GM18868 (cell line): ENCODE results near the gene SEH1L.
"Not testable (repeated sequence)": the region's sequence is repeated elsewhere in the genome, so short reads cannot be mapped to it uniquely, and the experiment has no call there.

Source experiments
- ATAC-seq: cut with Tn5 transposase; IDR thresholded peaks from one replicate; pipeline ENCODE4 v1.9.1; 2021; ENCODE audit warnings: mild to moderate bottlenecking, moderate library complexity; ENCODE audit not compliant: unreplicated experiment

SEH1L gene

GRCh38 chr18:12993439-12993838 is 45.6 kb downstream of the SEH1L start:
- ATAC-seq: no peak

- no peak for ATAC-seq
Observed at GRCh38 chr18:12995424-12995823, 47.6 kb downstream of the SEH1L start.

GRCh38 chr18:12995952-12996477 is 48.2 kb downstream of the SEH1L start:
- no peak for ATAC-seq

GRCh38 chr18:12996661-12997292 is 49.0 kb downstream of the SEH1L start:
- no peak for ATAC-seq

- not testable (repeated sequence) for ATAC-seq
Observed at GRCh38 chr18:12997330-12997729, 49.5 kb downstream of the SEH1L start.

- ATAC-seq: peak; percentile 68
Observed at GRCh38 chr18:12998332-12999060, 50.7 kb downstream of the SEH1L start.

- peak; percentile 55 for ATAC-seq
Observed at GRCh38 chr18:13003466-13003896, 55.7 kb downstream of the SEH1L start.

GRCh38 chr18:13004396-13004795 is 56.6 kb downstream of the SEH1L start:
- no peak for ATAC-seq

GRCh38 chr18:13005289-13005688 is 57.5 kb downstream of the SEH1L start:
- ATAC-seq: no peak

- ATAC-seq: no peak
Observed at GRCh38 chr18:13006531-13007247, 58.9 kb downstream of the SEH1L start.

- no peak for ATAC-seq
Observed at GRCh38 chr18:13007248-13007560, 59.4 kb downstream of the SEH1L start.

- no peak for ATAC-seq
Observed at GRCh38 chr18:13011719-13012118, 63.9 kb downstream of the SEH1L start.

- no peak for ATAC-seq
Observed at GRCh38 chr18:13014232-13014631, 66.4 kb downstream of the SEH1L start.

- no peak for ATAC-seq
Observed at GRCh38 chr18:13014818-13015217, 67.0 kb downstream of the SEH1L start.

- no peak for ATAC-seq
Observed at GRCh38 chr18:13017247-13017875, 69.5 kb downstream of the SEH1L start.

GRCh38 chr18:13018374-13018773 is 70.6 kb downstream of the SEH1L start:
- no peak for ATAC-seq

GRCh38 chr18:13019301-13019700 is 71.5 kb downstream of the SEH1L start:
- ATAC-seq: peak; percentile 72

- ATAC-seq: no peak
Observed at GRCh38 chr18:13022644-13023043, 74.8 kb downstream of the SEH1L start.

- ATAC-seq: no peak
Observed at GRCh38 chr18:13025233-13025632, 77.4 kb downstream of the SEH1L start.

- no peak for ATAC-seq
Observed at GRCh38 chr18:13026583-13027270, 78.9 kb downstream of the SEH1L start.

GRCh38 chr18:13028869-13029268 is 81.1 kb downstream of the SEH1L start:
- no peak for ATAC-seq
